Measurements from ENCODE around the gene TNNT1.

- no peak for TF ChIP-seq POLR2A (IDR thresholded peaks at IDR 0.05)
- TF ChIP-seq CTCF (IDR thresholded peaks at IDR 0.05): no peak
Measured at GRCh38 chr19:55091126-55091910, 57.7 kb downstream of the TNNT1 start.
